Stimulated activated CD8-positive, alpha-beta memory T cell treated with anti-CD3 and anti-CD28 coated beads, Interleukin-4, amount 100 ng/mL, for 1 hour (primary cell): ENCODE data around the gene HACE1.
"Not testable (repeated sequence)": the region's sequence is repeated elsewhere in the genome, so short reads cannot be mapped to it uniquely, and the experiment has no call there.

Experiments used
- DNase-seq, 2 donors: peaks; one replicate each; pipeline ENCODE4 v3.0.0-alpha.2; 2020; ENCODE audit warnings: low read depth in 2 of 2, low spot score in 1 of 2

Gene HACE1

DNA sequence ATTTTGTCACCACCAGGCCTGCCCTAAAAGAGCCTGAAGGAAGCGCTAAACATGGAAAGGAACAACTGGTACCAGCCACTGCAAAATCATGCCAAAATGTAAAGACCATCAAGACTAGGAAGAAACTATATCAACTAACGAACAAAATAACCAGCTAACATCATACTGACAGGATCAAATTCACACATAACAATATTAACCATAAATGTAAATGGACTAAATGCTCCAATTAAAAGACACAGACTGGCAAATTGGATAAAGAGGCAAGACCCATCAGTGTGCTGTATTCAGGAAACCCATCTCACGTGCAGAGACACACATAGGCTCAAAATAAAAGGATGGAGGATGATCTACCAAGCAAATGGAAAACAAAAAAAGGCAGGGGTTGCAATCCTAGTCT lies 120.6 kb downstream of the HACE1 start:
- DNase-seq, result not testable (repeated sequence)

DNA sequence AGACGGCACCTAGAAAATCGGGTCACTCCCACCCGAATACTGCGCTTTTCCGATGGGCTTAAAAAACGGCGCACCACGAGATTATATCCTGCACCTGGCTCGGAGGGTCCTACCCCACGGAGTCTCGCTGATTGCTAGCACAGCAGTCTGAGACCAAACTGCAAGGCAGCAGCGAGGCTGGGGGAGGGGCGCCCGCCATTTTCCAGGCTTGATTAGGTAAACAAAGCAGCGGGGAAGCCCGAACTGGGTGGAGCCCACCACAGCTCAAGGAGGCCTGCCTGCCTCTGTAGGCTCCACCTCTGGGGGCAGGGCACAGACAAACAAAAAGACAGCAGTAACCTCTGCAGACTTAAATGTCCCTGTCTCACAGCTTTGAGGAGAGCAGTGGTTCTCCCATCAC lies 122.2 kb downstream of the HACE1 start:
- DNase-seq, result not testable (repeated sequence)

DNA sequence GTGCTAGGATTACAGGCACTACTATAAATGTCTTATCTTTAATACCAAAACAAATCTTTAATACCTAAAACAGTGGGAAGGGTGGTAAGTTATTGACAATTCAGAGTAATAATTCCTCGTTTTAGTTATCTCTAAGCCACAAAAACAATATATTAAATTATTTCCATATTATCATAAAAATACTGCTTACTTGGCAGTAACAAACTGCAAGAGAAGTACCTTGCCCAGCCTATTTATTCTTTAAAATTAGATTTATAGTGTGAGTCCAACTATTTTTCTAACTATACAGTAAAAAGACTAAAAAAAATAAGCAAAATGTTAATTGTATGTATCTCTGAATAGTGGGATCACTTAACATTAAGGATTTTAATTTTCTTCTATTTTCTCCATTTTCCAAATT lies 123.2 kb downstream of the HACE1 start:
- no peak for DNase-seq

DNA sequence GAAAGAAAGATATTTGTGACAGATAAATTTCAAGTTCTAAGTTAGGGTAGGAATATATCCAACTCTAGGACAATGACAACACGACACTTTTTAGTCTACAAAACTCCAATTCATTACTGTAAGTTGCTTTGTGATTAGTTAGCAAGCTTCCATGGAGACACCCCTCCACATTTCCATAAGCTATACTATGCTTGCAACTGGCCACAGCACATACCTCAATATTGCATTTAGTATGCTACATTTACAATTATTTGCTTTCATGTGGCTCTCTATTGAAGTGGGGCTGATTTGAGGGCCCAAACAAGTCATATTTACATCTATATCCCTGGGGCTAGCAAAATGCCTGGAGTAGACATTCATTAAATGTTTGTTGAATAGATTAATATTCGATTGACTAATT lies 129.3 kb downstream of the HACE1 start:
- DNase-seq, result no peak

DNA sequence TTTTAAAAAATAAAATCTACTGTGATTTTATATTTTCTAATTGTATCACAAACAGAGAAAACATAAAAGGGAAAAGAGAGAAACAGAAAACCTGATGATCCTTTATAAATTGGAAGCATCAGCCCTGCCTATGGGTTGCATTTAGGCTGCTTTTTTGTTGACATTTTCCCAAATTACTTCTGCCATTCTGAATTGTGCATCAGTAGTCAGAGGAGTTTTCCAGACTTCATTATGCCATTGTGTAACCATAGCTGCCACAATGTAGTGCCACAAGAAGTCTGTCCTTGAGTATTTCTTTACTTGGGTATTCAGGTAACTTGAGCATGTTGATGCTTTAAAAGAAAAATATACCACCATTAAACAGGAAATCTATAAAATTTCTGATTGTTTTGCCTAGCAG lies 130.3 kb downstream of the HACE1 start:
- no peak for DNase-seq

DNA sequence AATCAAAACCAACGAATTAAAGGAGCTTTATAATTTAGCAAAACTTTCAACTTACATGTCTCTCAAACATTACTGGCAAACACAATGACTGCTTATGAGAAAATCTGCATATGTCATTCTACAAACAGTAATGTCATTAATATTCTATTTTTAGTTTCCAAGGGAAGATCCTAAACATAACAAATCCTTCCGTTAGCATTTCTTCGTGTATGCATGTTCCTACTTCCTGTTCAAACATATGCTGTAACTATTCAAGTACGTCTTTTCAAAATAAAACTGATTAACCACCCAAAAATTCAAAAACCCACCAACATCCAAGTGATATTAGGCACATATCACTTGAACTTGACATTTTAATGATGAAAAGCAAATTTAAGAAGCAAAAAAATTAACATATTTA lies 131.3 kb downstream of the HACE1 start:
- no peak for DNase-seq

DNA sequence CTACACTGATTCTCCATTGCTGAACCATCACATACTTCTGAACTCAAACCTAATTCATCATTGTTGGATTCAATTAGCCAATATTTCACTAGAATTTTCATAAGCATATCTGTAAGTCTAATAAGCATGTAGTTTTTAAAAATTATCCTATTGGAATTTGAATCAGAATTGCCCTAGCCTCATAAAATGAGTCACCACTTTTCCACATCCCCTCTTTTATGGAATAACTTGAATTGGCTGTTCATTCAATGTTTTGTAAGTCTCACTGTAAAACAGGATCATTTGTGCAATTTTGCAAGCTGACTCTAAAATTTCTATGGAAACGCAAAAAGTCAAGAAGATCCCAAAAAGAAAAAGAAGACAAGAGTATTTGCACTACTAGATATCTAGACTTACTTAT lies 141.0 kb downstream of the HACE1 start:
- DNase-seq, result no peak

DNA sequence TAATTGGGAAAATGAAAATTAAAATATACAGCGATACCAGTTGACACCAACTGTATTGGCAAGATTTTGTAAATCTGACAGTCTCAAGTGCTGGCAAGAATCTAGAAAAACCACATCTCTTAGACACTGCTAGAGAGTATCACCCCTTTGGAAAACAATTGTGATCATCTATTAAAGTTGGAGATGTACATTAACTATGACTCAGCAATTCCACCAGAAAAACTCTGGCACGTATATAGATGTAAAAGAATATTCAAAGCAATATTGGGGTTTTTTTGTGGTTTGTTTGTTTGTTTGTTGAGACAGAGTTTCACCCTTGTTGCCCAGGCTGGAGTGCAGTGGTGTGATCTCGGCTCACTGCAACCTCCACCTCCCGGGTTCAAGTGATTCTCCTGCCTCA lies 142.9 kb downstream of the HACE1 start:
- DNase-seq, result no peak

DNA sequence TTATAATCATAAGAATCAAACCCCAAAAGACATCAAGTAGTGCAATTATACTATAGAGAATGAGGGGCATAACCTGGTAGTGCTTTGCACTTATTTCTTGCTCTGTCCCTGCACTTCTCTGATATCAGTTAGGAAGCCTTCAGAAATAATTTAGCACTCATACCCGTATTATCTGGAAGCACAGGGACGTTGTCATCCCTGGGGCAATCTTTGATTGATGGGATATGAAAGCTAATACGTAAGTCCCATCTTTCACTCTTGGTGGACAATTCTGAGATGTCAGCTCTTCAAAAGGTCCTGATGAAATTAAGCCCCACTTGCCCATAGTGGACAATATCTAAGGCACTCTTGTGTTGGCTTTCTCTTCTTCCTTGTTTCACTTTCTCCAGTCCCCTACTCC lies 144.9 kb downstream of the HACE1 start:
- no peak for DNase-seq

DNA sequence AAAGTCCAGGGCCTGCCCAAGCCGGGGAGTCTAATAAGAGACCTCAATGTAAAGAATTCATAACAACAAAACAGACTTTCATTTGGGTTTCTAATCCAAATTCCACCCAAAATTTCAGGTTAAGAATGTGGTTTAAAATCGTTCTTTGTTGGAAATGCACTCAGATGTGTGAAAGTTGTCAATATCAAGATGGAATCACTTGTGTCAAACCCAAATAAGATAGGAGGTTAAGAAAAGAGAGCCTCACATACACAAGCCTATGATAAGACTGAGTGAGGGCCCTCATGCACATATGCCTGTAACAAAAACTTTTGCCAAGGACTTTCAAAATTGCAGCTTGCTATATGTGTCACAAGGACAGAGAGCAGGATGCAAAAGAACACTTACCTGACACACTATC lies 145.7 kb downstream of the HACE1 start:
- DNase-seq, result no peak

DNA sequence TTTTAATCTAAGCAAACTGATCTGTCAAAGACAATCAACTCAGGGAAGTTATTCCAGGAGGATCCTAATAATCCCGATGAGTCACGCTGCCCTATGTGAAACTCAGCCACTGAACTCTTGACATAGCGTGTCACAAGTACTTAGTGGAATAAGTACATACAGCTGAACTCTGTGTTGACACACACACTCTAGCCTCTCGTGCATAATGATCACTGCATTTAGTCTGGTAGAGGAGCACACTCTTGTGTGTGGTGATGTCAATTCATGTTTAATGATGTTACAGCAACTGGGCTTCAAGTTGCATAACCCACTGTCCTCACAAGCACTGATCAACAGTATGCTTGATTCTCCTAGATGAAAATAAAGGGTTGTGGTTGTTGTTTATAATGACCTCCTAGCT lies 148.3 kb downstream of the HACE1 start:
- DNase-seq, result no peak

DNA sequence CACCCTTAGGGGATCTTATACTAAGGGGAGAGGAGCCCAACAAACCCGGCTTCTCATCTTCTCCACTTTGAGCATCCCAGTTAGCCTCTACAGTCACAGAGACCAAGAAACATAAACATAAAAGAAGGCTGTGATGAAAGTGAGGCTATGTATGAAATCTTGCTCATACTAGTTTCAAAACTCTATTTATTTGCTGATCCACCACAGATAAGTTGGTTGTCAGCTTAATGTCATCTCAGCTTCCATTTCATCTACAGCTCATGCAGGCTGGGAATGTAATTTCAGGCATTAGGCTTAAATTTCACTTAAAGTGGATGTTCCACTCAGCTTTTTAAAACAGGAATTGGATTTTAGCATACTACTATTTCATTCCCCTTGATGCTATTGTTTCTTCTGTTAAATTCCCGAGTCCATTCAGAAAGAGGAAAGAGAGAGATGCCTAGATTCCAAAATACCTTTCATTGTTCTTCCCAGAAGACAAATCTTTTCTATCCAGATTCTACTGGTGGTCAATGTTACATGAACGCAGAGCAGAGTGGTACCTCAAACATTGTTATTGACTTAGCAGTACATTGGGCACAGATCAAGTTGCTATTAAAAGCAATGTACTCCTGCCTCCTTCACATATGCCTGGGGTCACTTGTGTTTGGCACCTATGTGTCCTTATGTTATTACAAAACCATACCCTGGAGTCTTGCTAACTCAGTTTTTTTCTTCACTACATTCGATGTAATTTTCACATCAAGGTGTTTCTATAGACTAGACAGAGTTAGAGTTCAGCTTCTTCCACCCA lies 149.0 kb downstream of the HACE1 start:
- DNase-seq, result no peak

DNA sequence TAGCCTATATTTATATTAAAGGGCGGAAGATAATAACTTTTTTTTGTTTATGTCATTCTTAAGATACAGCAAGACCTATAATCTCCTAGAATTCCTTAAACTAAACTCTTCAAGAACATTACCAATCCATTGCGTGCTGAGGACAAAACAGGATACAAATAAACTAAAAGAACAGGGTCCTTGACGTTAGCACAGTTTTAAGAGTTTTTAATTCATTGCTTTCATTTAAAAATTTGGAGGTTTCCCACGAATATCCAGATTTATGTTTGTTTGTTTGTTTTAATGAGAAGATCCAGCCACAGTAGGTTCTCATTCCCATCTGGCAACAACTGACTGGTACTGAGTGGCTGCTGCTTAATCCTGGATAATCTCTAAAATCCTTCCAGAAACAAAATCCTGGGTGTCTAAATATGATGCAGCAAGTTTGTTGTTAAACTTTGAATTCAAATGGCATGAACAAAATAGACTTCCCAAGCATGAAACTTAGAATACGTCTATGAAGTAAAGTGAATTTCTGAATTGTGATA lies 153.7 kb downstream of the HACE1 start:
- no peak for DNase-seq

DNA sequence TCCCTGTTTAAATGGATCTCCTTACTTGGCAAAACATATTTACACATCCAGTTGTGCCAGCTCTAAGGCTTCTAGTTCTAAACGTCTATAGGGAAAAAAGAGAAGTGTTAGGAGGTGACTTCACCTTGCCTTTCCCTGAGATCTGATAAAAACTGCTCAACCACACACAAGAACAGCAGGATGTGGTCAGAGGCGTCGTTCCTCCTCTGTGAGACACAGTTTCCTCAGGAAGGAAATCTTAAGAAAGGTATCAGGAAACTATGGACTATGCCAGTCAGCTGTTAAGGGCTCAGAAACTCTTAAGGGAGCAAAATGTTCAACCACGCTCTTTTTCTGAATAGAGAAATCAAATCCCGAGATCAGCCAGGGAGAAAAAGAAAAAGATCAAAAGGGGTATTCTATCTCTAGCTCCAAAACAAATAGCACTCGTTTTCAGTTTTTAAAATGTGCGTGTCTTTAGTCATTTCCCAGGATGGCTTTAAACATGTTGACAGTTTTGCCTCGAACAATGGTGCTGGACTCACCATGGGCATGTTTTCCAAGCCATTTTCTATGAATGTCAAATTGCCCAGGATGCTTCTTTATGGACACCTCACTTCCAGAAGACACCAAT lies 154.5 kb downstream of the HACE1 start:
- no peak for DNase-seq

DNA sequence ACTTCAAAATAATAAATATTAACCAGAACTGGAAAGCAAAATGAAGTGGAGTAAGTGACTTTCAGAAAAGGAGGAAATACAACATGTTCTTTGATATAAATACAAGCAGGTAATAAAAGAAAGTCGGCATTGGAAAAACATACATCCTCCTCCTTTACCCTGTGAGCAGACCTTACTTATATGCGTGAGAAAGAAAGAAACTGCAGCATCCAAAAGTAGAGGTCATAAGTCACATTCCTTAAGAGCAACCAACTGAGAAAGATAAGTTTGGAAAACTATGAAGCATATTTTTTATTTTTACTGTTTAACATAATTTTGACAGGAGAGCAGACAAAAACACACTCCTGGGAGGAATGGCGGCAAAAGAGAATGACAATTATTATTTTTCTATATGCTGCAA lies 155.5 kb downstream of the HACE1 start:
- DNase-seq, result no peak

DNA sequence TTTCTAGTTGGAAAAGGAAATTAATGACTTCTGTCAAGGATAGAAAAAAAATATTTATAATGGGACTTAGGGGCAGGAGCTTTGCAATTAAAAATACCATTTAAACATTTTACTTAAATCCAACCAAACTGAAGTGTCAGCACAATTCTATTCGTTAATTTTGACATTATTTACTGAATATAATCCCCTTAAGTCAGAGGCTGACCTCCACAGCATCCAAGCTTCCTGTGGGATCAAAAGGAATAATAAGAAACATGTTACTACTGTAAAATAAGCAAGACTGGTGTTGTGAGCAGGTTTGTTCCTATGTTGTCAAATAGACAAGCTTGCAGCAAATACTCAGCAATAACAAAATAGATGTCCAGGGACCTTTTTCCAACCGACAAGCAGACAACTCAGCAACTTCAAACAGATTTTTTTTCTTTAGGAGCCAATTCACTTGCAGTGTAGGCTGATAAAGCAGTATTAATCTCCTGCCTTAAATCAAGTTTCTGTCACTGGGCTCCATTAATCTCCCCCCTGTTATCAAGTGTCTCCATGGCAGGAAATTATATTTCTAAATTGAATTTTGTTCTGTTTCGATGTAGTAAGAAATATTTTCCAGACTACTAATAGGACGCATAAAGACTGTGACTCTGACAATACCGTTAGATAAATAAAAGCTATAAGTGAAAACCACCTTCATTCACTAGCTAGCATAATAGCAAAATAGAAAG lies 157.4 kb downstream of the HACE1 start:
- no peak for DNase-seq

DNA sequence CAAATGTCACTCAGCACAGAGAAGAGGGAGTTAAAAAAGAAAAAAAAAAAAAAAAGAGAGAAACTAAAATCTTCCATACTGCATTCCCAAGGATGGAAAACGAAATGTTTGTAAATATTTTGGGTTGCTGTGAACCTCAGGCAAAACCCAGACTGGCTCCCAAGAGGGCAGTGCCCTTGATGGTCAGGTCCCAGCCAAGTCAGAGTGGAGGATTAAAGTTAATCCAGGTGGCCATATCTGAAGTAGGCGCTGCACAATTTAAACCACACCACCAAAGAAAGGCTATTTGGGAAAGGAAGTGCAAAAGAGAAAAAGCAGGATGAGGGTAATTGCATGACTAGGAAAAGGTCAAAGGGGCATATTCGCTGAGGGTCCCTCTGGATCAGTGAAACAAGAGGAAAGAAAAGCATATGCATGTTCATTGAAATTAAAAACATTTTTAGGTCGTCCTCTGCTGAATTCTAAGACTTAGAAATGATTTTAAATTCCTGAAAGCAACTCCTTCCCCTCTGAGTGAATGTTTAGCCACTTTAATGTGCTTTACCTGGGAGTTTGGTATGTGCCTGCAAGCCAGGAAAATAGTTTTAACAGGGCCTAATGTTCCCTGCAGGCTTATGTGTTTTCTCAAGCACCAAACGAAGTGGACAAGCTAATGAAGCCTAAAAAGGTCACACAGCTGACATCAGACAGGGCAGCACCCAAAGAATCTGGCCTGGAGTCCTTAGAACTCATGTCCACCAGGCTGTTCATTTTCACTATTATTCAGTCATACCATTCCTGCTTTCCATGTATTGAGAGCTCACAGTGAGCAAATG lies 159.1 kb downstream of the HACE1 start:
- no peak for DNase-seq

DNA sequence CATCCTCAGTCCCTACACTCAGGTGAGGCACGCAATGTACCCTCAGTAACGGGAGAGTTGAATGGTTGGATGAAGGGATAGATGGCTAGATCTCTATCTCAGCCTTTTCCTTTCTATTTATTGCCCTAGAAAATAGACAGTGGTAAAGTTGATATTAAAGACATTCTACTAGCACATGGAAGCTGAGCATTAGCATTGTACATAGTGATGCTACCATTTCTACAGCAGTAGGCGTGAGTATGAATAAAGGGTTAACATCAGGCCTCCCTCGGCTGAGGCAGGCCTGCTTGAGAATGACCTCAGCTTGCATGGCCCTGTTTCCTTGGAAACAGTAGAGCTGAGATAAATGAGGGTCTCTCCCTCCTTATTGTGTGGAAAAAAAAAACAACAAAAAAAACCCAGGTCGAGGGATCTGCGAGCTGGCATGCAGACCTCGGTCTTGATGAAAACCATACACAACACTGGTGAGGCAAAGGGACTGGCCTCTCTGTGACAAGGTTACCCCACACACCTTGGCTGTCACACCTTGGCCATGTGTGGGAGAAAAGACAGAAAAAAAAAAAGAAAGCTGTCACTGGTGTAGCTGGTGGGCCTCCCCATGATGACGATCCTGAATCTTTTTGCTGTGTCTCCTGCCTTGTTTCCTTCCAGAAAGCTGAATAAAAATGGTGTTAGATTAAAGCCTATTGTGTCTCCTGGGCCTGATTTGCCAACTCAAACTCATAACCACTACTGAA lies 160.0 kb downstream of the HACE1 start:
- no peak for DNase-seq

DNA sequence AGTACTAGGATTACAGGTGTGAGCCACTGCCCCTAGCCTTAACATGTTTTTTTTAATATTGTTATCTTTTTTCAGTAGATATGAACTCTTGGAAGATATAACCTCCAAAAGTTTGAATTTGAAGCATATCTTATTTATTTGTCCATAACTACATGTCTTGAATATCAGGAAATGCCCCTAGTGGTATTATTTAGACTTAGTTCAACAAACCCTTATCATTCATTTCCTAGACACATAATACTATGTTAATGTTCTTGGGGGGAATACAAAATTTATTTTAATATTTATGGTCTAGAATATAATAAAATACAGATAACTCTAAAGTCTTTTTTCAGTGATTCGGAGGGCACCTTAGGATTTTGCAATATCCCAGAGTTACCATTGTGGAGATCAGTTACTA lies 160.7 kb downstream of the HACE1 start:
- no peak for DNase-seq

DNA sequence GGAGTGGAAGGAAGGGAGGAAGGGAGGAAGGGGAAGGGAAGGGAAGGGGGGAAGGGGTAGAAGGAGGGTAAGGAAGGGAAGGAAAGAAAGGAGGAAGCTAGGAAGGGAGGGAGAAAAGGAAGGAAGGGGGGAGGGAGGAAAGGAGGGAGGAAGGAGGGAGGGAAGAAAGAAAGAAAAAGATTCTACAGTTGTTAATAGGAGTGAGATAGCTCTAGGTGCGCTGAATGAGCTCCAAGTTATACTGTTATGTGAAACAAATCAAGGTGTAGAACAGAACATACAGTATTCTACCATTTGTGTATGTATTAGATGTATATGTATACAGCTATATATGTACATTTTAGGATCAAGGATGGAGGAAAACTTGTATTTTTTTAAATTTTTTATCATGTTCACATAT lies 167.7 kb downstream of the HACE1 start:
- DNase-seq, result no peak
